GM18502 (cell line): Measurements from ENCODE around the gene TUBA8.
"Not testable (repeated sequence)": the region's sequence is repeated elsewhere in the genome, so short reads cannot be mapped to it uniquely, and the experiment has no call there.

Source experiments
- ATAC-seq: cut with Tn5 transposase; IDR thresholded peaks from one replicate; pipeline ENCODE4 v1.9.1; 2021; ENCODE audit warnings: mild to moderate bottlenecking; ENCODE audit not compliant: unreplicated experiment, poor library complexity

TUBA8 gene

DNA sequence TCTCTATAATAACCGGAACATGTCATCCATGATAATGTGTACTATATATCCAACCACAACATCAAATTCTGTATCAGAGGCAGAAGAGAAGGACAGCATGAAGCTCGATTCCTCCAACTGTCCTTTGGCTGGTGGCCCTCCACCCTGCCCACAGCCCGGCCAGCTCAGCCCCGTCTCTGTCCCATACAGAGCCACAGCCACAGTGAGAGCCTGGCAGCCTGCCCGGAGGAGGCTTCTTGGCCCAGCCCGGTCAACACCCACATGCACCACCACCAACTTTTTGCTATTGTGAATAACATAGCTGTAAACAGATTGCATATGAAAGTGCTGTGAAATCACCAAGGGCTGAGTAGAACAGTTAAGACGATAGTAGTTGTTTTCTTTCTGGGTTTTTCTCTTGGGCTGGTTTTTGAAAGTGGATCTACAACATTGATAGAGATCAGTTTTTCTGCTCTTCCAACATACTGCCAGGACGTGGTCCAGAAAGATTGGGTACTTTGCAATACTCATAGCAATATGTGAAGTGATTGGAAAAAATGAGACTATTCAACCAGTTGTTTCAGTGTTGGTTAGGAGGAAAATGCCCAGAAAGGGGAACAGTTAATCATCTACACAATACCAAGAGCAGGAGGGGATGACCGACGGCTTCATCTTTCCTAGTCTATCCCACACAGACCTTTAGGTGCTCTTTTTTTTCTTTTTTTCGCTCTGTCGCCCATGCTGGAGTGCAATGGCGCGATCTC, 6.9 kb upstream of the TUBA8 start:
- ATAC-seq = no peak

GRCh38 chr22:18104566-18104965, 6.0 kb upstream of the TUBA8 start:
- no peak for ATAC-seq

GRCh38 chr22:18105981-18106380, 4.6 kb upstream of the TUBA8 start:
- not testable (repeated sequence) for ATAC-seq

GRCh38 chr22:18106550-18107341, 3.9 kb upstream of the TUBA8 start:
- peak; percentile 51 for ATAC-seq

DNA sequence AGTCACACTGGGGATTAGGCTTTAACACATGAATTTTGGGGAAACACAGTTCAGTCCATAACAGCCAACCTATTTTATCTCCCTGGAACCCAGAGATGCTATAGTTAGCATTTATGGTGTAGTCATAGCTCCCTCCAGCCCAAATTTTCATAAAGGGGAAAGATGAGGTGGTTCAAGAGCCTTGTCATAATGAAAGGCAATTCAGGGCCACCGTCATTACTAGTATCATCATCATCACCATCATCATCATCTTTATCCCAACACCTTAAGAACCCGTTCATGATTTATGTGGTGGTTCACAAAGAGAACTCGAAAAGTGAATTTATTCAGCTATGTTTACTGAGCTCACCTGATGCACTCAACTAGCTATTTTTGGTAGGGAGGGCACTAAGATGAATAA, 2.4 kb upstream of the TUBA8 start:
- no peak for ATAC-seq

GRCh38 chr22:18109410-18110193, 1.0 kb upstream of the TUBA8 start:
- ATAC-seq = no peak

DNA sequence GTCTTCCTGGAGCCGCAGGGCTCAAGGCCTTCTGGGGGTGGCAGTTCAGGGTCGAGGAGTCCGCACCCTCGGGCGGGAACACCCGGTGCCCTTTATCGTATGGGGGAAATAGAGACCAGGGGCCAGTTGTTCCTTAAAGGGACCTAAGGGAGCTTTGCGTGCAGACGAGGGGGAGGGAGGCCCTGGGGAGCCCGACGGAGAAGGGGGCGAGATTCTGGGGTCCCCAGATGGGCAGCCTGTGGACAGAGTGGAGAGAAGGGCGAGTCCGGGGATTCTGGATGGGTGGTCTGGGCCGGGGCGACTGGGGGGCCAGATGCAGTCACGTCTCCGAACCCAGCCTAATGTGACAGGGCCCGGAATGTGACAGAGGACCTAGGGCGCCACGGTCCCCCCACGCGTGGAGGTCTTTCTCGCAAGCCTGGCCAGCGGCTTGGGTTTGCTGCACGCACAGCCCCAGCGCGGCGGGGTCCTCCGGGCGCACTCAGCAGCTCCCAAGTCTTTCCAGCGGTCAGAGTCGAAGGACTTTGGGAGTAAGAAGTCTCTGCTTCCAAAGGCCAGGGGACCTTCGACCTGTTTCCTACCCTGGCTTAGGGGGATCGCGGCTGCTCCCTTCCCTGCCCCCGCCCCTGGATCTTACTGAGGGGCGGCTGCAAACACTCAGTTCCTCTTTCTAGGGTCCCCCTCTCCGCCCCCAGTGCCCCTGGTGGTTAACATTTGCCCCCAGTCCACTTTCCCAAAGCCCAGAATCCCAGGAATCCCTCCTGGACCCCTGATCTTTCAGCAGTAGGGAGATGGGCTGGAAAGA, 547 bp downstream of the TUBA8 start:
- ATAC-seq = no peak

DNA sequence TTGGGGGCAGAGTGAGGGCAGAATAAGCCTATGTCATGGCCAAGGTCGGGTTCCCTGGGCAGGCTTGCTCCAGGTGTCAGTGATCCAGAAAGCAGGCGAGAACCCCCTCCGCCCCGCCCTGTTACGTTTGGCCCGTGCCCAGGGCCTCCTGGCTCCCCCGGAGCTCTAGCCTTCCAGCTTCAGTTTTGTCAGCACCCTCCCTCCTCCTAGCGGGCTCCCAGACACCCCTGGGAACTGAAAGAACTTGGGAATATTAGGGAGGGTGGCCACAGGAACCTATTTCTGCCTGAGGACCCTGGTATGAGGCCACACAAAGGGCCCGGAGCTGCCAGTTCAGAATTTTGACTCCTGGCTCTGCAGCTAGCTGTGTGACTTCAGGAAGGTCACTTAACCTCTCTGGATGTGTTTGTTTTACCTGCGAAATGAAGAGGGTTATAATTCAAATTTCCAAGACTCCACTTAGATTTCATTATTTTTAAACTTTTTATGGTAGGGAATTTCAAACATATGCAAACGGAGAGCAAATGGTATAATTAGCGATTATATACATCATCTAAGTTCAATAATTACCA, 1.2 kb downstream of the TUBA8 start:
- ATAC-seq = no peak

- ATAC-seq = no peak
Measured at GRCh38 chr22:18112440-18112839, 1.8 kb downstream of the TUBA8 start.

- no peak for ATAC-seq
Measured at GRCh38 chr22:18113680-18114394, 3.2 kb downstream of the TUBA8 start.

- ATAC-seq = no peak
Measured at GRCh38 chr22:18114495-18114894, 3.9 kb downstream of the TUBA8 start.

DNA sequence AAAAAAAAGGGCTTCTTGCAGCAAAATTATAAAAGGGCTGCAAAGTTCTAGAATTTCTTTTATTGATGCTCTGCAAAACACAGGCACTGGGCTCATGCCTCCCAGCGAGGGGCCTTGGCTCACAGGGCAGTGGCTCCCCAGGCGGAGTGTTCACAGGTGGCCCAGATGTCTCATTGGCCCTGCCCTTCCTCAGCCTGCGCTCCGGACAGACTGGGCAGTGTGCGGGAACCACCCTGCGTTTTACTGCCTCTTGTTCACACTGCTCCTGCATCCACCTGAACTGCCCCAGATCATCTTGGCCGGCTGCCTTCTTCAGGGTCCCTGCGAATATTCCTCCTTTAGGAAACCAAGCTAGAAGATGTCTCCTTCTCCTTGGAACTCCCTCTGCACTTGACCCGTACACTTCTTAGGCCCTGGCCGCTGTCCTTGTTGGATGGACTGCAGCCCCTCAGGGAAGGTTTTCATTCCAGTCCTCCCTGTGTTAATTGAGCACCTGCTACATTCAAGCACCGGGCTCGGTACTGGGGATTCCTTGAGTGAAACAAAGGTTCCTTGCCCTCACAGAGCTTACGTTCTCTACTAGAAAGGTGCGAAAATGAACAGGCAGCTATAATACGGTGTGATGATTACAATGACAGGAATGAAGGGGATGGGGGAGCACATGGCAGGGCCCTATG, 4.5 kb downstream of the TUBA8 start:
- ATAC-seq = no peak

DNA sequence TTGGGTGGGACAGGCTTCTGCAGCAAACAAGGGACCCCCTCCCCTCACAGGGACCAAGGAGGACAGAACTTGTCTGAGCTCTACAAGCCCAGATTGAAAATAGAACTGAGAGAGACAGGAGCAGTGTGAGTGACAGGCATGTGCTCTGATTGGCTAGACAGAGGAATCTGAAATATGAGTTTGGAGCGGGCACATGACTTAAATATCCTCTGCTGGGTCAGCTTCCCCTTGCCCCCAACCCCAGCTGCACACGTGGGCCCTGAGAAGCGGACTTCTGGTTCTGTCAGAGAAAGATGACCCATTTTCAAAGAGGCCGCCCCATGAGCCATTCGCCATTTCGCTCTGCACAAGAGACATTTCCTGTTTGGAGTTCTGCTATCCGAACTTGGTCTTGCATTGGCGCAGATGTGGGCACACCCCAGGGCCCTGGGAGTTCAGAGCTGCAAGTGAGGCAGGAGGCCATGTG, 5.3 kb downstream of the TUBA8 start:
- ATAC-seq = no peak

GRCh38 chr22:18116634-18117033, 6.0 kb downstream of the TUBA8 start:
- no peak for ATAC-seq

GRCh38 chr22:18118345-18118915, 7.8 kb downstream of the TUBA8 start:
- ATAC-seq = no peak

GRCh38 chr22:18119409-18120110, 9.0 kb downstream of the TUBA8 start:
- no peak for ATAC-seq

GRCh38 chr22:18120857-18121256, 10.2 kb downstream of the TUBA8 start:
- no peak for ATAC-seq

DNA sequence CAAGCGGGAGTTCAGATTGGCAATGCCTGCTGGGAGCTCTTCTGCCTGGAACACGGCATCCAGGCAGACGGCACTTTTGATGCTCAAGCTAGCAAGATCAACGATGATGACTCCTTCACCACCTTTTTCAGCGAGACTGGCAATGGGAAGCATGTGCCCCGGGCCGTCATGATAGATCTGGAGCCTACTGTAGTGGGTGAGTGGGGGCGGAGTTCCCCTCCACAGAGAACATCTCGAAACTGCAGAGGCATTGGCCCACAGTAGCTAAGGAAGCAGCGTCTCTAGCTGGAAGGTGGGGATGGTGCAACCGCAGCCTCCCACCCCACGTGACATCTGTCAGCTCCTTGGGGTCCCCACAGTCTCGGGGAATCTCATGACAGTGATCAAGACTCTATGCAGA, 10.9 kb downstream of the TUBA8 start:
- no peak for ATAC-seq
